DOHH2 (cell line): ENCODE results near the gene PAM.

Experiments
- H3F3A ChIP-seq: fragments of 200-600 bp; sonication (generic), shearing (Covaris generic); 2 replicates; pipeline ENCODE4 v1.6.0; 2016; ENCODE audit warnings: antibody characterized with exemption, mild to moderate bottlenecking; ENCODE audit not compliant: control insufficient read depth, insufficient read depth
- H3K27ac ChIP-seq: fragments of 200-600 bp; sonication (generic); 2 replicates; pipeline ENCODE4 v1.5.1; 2014; ENCODE audit warnings: low read depth, mild to moderate bottlenecking, low read length, moderate library complexity
- H3K27me3 ChIP-seq: fragments of 200-600 bp; sonication (generic); 2 replicates; pipeline ENCODE4 v1.6.1; 2014; ENCODE audit warnings: mild to moderate bottlenecking, low read length, mixed read lengths; ENCODE audit not compliant: control insufficient read depth
- H3K36me3 ChIP-seq: fragments of 200-600 bp; sonication (generic); 2 replicates; pipeline ENCODE4 v1.6.1; 2014; ENCODE audit warnings: mild to moderate bottlenecking, low read length, moderate library complexity, mixed read lengths; ENCODE audit not compliant: control insufficient read depth
- H3K4me1 ChIP-seq: fragments of 200-600 bp; sonication (generic); 2 replicates; pipeline ENCODE4 v1.6.1; 2014; ENCODE audit warnings: mild to moderate bottlenecking, low read length, mixed read lengths; ENCODE audit not compliant: control insufficient read depth
- H3K4me2 ChIP-seq: fragments of 200-600 bp; sonication (generic); 2 replicates; pipeline ENCODE4 v1.6.0; 2014; ENCODE audit warnings: mild to moderate bottlenecking, low read length, moderate library complexity
- H3K4me3 ChIP-seq: fragments of 200-600 bp; sonication (generic); 2 replicates; pipeline ENCODE4 v1.5.1; 2014; ENCODE audit warnings: mild to moderate bottlenecking, low read length, mixed read lengths
- H3K79me2 ChIP-seq: fragments of 200-600 bp; sonication (generic); 2 replicates; pipeline ENCODE4 v1.6.1; 2014; ENCODE audit warnings: mild to moderate bottlenecking, low read length, mixed read lengths; ENCODE audit not compliant: control insufficient read depth
- H3K9me2 ChIP-seq: fragments of 200-600 bp; sonication (generic); replicated peaks from 2 replicates; pipeline ENCODE4 v1.6.1; 2014; ENCODE audit warnings: mild to moderate bottlenecking, low read length, mixed read lengths; ENCODE audit not compliant: control insufficient read depth
- H3K9me3 ChIP-seq: fragments of 200-600 bp; sonication (generic); 2 replicates; pipeline ENCODE4 v1.6.1; 2014; ENCODE audit warnings: antibody characterized with exemption, low read length, mixed read lengths; ENCODE audit not compliant: control insufficient read depth, insufficient read depth
- H4K20me1 ChIP-seq: fragments of 200-600 bp; sonication (generic); 2 replicates; pipeline ENCODE4 v1.6.0; 2014; ENCODE audit warnings: low read depth, mild to moderate bottlenecking, antibody characterized with exemption, low read length, moderate library complexity; ENCODE audit not compliant: control insufficient read depth, insufficient read depth
- EZH2phosphoT487 ChIP-seq: fragments of 200-600 bp; sonication (generic); IDR thresholded peaks from 2 replicates; pipeline ENCODE4 v1.6.1; 2017; ENCODE audit warnings: borderline replicate concordance, mild to moderate bottlenecking, antibody characterized with exemption, low read length, moderate library complexity, mixed read lengths
- TF ChIP-seq, protein P1 (sequence below): fragments of 200-600 bp; sonication (generic); IDR thresholded peaks from one replicate; pipeline ENCODE4 v1.5.1; 2014; ENCODE audit warnings: antibody characterized with exemption, mild to moderate bottlenecking, low read depth, low read length; ENCODE audit not compliant: poor library complexity, severe bottlenecking

PAM gene

DNA sequence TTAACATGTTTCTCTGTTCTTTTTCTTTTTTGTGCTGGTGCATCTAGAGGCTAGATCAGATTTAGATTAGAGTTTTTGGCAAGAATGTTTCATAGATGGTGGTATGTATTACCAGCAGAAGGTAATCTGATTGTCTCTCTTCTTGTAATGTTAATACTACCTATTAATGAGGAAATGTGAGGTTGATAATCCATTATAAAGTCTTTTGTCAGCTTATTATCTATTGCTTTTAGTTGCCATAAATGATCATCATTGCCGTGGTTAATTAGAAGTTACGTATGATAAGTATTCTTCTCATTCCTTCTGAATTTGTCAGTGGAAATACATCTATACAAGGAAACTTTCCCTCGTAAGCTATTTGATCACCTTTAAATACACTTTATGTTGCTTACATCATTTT, 135.0 kb downstream of the PAM start:
- Histone ChIP-seq H3K4me1 (no peaks in the 10 kb centered on the region), H3K27ac (no peak overlapping the region), H3K4me2 (no peak overlapping the region), H3K27me3 (no peaks in the 10 kb centered on the region), H3F3A (no peaks in the 10 kb centered on the region), H3K9me3 (no peaks in the 10 kb centered on the region), H3K9me2 (no peaks in the 10 kb centered on the region), H3K36me3 (no peaks in the 10 kb centered on the region), H4K20me1 (no peaks in the 10 kb centered on the region), H3K4me3 (no peak overlapping the region), H3K79me2 (no peaks in the 10 kb centered on the region)
- no peak for TF ChIP-seq EZH2phosphoT487
- TF ChIP-seq, protein P1, sequence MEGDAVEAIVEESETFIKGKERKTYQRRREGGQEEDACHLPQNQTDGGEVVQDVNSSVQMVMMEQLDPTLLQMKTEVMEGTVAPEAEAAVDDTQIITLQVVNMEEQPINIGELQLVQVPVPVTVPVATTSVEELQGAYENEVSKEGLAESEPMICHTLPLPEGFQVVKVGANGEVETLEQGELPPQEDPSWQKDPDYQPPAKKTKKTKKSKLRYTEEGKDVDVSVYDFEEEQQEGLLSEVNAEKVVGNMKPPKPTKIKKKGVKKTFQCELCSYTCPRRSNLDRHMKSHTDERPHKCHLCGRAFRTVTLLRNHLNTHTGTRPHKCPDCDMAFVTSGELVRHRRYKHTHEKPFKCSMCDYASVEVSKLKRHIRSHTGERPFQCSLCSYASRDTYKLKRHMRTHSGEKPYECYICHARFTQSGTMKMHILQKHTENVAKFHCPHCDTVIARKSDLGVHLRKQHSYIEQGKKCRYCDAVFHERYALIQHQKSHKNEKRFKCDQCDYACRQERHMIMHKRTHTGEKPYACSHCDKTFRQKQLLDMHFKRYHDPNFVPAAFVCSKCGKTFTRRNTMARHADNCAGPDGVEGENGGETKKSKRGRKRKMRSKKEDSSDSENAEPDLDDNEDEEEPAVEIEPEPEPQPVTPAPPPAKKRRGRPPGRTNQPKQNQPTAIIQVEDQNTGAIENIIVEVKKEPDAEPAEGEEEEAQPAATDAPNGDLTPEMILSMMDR: no peak

DNA sequence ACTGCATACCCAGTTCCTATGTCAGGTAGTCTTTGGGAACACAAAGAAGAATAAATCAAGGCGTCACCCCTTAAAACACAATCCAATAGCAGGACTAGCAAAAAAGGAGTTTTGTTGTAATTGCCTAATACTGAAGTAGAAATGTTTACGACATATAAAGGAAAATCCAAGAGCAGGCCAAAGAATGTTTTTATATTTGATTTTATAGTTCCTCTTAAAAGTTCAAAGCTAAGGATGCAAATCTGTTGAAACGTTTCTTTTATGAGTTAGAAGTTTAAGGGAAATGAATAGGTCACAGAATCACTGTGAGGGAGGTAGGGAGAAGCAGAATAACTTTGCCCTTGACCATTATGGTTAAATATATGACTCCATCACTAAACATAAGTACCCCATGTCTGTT, 136.1 kb downstream of the PAM start:
- Histone ChIP-seq H3K27me3 (no peaks in the 10 kb centered on the region), H3K4me2 (no peak overlapping the region), H3K4me3 (no peak overlapping the region), H3K9me3 (no peaks in the 10 kb centered on the region), H3K79me2 (no peaks in the 10 kb centered on the region), H3K4me1 (no peaks in the 10 kb centered on the region), H4K20me1 (no peaks in the 10 kb centered on the region), H3K36me3 (no peaks in the 10 kb centered on the region), H3F3A (no peaks in the 10 kb centered on the region), H3K27ac (no peak overlapping the region), H3K9me2 (no peaks in the 10 kb centered on the region)
- TF ChIP-seq EZH2phosphoT487: no peak
- TF ChIP-seq, protein P1: no peak

- H3K27me3 ChIP-seq: no peaks in the 10 kb centered on the region
- no peaks in the 10 kb centered on the region for H3K9me2 ChIP-seq
- no peaks in the 10 kb centered on the region for H3K9me3 ChIP-seq
- no peaks in the 10 kb centered on the region for H3K36me3 ChIP-seq
- no peaks in the 10 kb centered on the region for H3K4me1 ChIP-seq
- no peak overlapping the region for H3K4me2 ChIP-seq
- no peaks in the 10 kb centered on the region for H3F3A ChIP-seq
- no peak overlapping the region for H3K27ac ChIP-seq
- H4K20me1 ChIP-seq: no peaks in the 10 kb centered on the region
- H3K79me2 ChIP-seq: no peaks in the 10 kb centered on the region
- no peak overlapping the region for H3K4me3 ChIP-seq
- TF ChIP-seq, protein P1: no peak
- TF ChIP-seq EZH2phosphoT487: no peak
Observed at GRCh38 chr5:102893942-102894341, 138.8 kb downstream of the PAM start.

DNA sequence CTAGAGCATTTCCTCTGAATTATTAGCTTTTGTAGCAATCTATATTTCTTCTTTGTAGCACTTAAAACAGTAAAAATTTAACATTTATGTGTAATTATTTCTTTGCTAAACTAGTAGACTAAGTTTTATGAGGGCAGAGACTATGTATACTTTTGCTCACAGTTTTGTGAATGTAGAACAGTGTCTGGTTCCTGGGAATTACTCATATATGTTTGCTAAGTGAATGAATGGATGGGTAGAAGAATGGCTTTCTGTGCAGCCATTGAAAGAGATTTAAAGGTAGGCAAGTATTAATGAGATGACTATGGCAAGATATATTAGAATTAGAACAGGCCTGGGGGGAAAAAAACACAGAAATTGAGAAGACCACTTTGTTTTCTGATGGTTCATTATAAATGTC, 140.1 kb downstream of the PAM start:
- Histone ChIP-seq H3K4me3 (no peak overlapping the region), H3K4me2 (no peak overlapping the region), H3K27ac (no peak overlapping the region), H3K9me3 (no peaks in the 10 kb centered on the region), H4K20me1 (no peaks in the 10 kb centered on the region), H3K27me3 (no peaks in the 10 kb centered on the region), H3K4me1 (no peaks in the 10 kb centered on the region), H3K9me2 (no peaks in the 10 kb centered on the region), H3F3A (no peaks in the 10 kb centered on the region), H3K36me3 (no peaks in the 10 kb centered on the region), H3K79me2 (no peaks in the 10 kb centered on the region)
- TF ChIP-seq, protein P1: no peak
- no peak for TF ChIP-seq EZH2phosphoT487
